Ovary (tissue), 9 donors: ENCODE results near the gene PRR18. TPM values are rescaled to one million over a fixed set of nuclear protein-coding genes. Genes with fewer than 3 reads are reported as not detected.

ENCODE experiments used
- DNase-seq, 5 donors: peaks; one replicate each; pipeline ENCODE4 v3.0.0-alpha.2; 2019 to 2020
- H3K27ac ChIP-seq, 2 donors: fragments of 200-600 bp; one replicate each; pipeline versions ENCODE4 v1.5.1 to v1.8.0; 2019 to 2022
- H3K27me3 ChIP-seq: fragments of 200-600 bp; one replicate; pipeline ENCODE4 v1.8.0; 2022
- H3K36me3 ChIP-seq: fragments of 200-600 bp; sonication (generic); one replicate; pipeline ENCODE4 v1.5.1; 2019
- H3K4me1 ChIP-seq: one replicate; pipeline ENCODE4 v1.8.1; 2013; ENCODE audit warnings: mild to moderate bottlenecking, moderate library complexity; ENCODE audit not compliant: insufficient read depth
- H3K4me3 ChIP-seq: fragments of 200-600 bp; sonication (generic); one replicate; pipeline ENCODE4 v1.5.1; 2017
- H3K9me3 ChIP-seq, 2 donors: fragments of 200-600 bp in 1 of 2; sonication (generic) in 1 of 2; one replicate each; pipeline versions ENCODE4 v1.5.1 to v1.8.1; 2013 to 2019; ENCODE audit warnings: mild to moderate bottlenecking in 1 of 2, moderate library complexity in 1 of 2
- EP300 ChIP-seq: sonication (generic); formaldehyde crosslinking; IDR thresholded peaks from one replicate; pipeline ENCODE4 v1.6.1; 2017; ENCODE audit warnings: antibody characterized with exemption
- POLR2A ChIP-seq: fragments of 450-650 bp; IDR thresholded peaks from one replicate; pipeline ENCODE4 v1.6.1; 2017; ENCODE audit warnings: antibody characterized with exemption, mild to moderate bottlenecking, moderate library complexity
- WGBS, 3 donors: extraction: QIAGEN DNeasy Blood & Tissue Kit in 1 of 3; methylation state at CpG; one replicate each; pipeline versions ENCODE4 v1.1.5 to v1.1.7; 2013 to 2017; 5-methylcytosine and 5-hydroxymethylcytosine counted together
- intact Hi-C, 4 donors: fragments of 100-400 bp; cut with DNase I; formaldehyde crosslinking; loops; one replicate each; pipeline versions ENCODE4 v1.11.0 to v1.15.1; 2022 to 2023
- polyA plus RNA-seq, 2 donors: library from polyadenylated mRNA; stranded (reverse); fragments of 200-250 nt in 1 of 2; fragments of 350-450 nt in 1 of 2; fragmentation: Illumina TruSeq in 1 of 2; extraction: RNeasy Lipid Tissue Mini Kit (QIAGEN cat#74804) in 1 of 2; gene quantifications; one replicate each; pipeline ENCODE4 v1.2.3, GENCODE V29; 2013 to 2014
- total RNA-seq, 7 donors: library from RNA; depleted of rRNA in 2 of 7; stranded (reverse); fragments of >200 nt in 2 of 7; fragmentation: NEBNext Ultra II Directional in 3 of 7; extraction: Animal tissue kit (Norgen Biotek cat#: 25700) in 3 of 7; gene quantifications; one replicate each; pipeline versions ENCODE4 v1.1.0 to v1.2.4, GENCODE V29; 2016 to 2023
- TF ChIP-seq, protein P1 (sequence below), 3 donors: fragments of 450-650 bp in 2 of 3; fragments of 200-600 bp in 1 of 3; IDR thresholded peaks; one replicate each; pipeline versions ENCODE4 v1.5.1 to v1.8.0; 2016 to 2022; ENCODE audit warnings: antibody characterized with exemption in 3 of 3, mild to moderate bottlenecking in 1 of 3
- donor health status: DM: no; HTN: no; CAD: no; lungs with moderate emphysema.
- donor health status: DM: no; HTN: no; CAD: no.
- donor health status: Bipolar disorder and iron deficiency.
- donor health status: DM: yes; HTN: yes; CAD: no.
- donor health status: DM: no; HTN: no; CAD: no.
- donor health status: DM: yes; HTN: yes; CAD: no.

The PRR18 gene
- total and polyA plus RNA-seq, 9 donors, result 0.05 to 5.1 (median 0.25) TPM; not detected in 5

GRCh38 chr6:166277892-166278578 is 30.2 kb downstream of the PRR18 start:
- Histone ChIP-seq H3K4me3 (no peak overlapping the region), H3K9me3 (no peaks in the 10 kb centered on the region), H3K27me3 (no peaks in the 10 kb centered on the region), H3K27ac (no peak overlapping the region), H3K36me3 (no peaks in the 10 kb centered on the region), H3K4me1 (no peaks in the 10 kb centered on the region)
- no peak for TF ChIP-seq EP300
- no peak for TF ChIP-seq POLR2A
- TF ChIP-seq, protein P1, sequence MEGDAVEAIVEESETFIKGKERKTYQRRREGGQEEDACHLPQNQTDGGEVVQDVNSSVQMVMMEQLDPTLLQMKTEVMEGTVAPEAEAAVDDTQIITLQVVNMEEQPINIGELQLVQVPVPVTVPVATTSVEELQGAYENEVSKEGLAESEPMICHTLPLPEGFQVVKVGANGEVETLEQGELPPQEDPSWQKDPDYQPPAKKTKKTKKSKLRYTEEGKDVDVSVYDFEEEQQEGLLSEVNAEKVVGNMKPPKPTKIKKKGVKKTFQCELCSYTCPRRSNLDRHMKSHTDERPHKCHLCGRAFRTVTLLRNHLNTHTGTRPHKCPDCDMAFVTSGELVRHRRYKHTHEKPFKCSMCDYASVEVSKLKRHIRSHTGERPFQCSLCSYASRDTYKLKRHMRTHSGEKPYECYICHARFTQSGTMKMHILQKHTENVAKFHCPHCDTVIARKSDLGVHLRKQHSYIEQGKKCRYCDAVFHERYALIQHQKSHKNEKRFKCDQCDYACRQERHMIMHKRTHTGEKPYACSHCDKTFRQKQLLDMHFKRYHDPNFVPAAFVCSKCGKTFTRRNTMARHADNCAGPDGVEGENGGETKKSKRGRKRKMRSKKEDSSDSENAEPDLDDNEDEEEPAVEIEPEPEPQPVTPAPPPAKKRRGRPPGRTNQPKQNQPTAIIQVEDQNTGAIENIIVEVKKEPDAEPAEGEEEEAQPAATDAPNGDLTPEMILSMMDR (IDR thresholded peaks at IDR 0.05), result no peak
- no peak for DNase-seq
- intact Hi-C loops, result loop anchor here in 3 of 4 donors (5.0 to 10.0 kb wide), 2 partner anchors 124 to 127 kb away; no protein-coding TSS in a partner anchor
- 81 to 92% (median 91%) methylated on average over 11 of the region's 11 CpGs for WGBS, 3 donors

DNA sequence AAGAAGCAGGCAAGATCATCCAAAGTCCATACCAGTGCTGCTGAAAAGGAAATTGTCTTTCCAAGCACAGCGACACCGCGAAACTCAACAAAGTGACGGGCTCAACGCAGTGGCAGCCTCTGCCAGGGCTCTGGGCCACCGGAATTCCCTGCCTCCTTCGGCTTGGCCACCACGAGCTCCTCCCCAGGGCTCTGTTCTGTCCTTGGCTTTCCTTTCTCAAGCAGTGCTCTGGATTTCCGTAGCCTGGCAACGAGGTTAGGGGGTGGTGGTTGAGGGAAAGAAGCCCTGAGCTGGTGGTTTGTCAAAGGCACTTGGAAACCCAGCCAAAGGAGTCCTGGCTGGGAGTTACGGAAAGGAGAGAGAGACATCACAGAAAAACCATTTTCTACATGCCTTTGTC is 31.2 kb downstream of the PRR18 start:
- no peaks in the 10 kb centered on the region for H3K27me3 ChIP-seq
- TF ChIP-seq, protein P1 (IDR thresholded peaks at IDR 0.05), result no peak
- TF ChIP-seq POLR2A (no peak), EP300 (no peak)
- intact Hi-C loops, result loop anchor here in 3 of 4 donors (5.0 to 10.0 kb wide), 2 partner anchors 125 to 128 kb away; no protein-coding TSS in a partner anchor
- no peaks in the 10 kb centered on the region for H3K4me1 ChIP-seq
- no peak overlapping the region for H3K4me3 ChIP-seq
- WGBS, 3 donors, result 37 to 49% (median 45%) methylated on average over 11 of the region's 11 CpGs
- DNase-seq, result no peak
- no peak overlapping the region for H3K27ac ChIP-seq
- no peaks in the 10 kb centered on the region for H3K36me3 ChIP-seq
- H3K9me3 ChIP-seq, result no peaks in the 10 kb centered on the region

DNA sequence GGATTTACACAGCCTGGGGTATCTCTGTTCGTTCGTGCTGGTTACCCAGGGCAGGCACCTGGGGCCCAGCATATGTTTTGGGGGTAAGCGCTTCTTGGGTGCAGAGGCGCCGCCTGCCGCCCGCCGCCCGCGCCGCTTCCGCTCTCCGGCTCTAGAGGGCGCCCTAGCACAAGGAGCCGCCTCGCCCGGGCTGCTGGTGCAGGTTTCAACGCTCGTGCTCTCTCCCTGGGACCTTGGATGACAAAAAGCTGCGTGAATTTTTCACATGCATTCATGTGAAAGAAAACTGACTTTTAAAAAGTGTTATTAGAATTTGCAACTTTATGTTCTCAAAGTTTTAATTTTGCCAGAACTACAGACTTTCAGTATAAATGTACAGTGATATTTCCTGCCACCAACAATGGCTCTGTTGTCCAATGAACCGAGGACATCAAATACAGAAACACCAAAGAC is 32.5 kb downstream of the PRR18 start:
- Histone ChIP-seq H3K36me3 (no peaks in the 10 kb centered on the region), H3K27ac (no peak overlapping the region), H3K4me3 (no peak overlapping the region), H3K4me1 (no peaks in the 10 kb centered on the region), H3K9me3 (no peaks in the 10 kb centered on the region), H3K27me3 (no peaks in the 10 kb centered on the region)
- WGBS, 3 donors, result 2 to 5% (median 2%) methylated on average over 21 of the region's 21 CpGs
- TF ChIP-seq, protein P1 (IDR thresholded peaks at IDR 0.05), result peak; percentile 48 to 50 (median 50)
- TF ChIP-seq EP300 (no peak), POLR2A (no peak)
- intact Hi-C loops, result loop anchor here in 3 of 4 donors (5.0 to 10.0 kb wide), 2 partner anchors 127 to 129 kb away; no protein-coding TSS in a partner anchor
- peak; percentile 21 to 71 (median 39) for DNase-seq

DNA sequence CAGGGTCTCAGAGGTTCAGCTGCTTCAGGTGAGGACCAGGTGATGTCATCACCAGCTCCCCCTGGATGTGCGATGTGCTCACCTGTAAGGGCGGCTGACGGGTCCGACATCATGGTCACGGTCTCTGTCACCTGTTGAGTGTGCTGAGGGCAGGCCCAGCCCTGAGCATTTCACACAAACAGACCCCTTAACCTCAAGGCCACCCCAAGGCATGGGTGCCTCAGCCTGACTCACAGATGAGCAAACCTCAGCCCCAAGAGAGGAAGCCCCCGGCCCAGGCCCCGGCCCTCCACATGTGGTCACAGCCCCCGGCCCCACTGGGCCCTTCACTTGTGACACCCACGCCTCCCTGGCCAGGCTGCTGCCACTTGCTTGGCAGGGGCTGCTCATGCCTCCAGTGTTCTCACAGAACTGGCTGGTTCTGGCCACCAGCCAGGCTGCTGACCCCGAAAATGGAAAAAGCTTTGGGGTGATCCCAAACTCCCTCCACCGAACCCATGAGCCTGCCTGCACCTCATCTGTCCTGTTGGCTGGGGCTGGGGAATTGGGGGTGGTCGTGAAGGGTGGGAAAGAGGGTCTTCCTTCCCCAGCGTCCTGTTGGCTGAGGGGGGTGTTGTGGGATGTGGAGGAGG is 33.3 kb downstream of the PRR18 start:
- TF ChIP-seq, protein P1 (IDR thresholded peaks at IDR 0.05), result no peak
- TF ChIP-seq POLR2A (no peak), EP300 (no peak)
- Histone ChIP-seq H3K4me1 (no peaks in the 10 kb centered on the region), H3K27ac (no peak overlapping the region), H3K9me3 (no peaks in the 10 kb centered on the region), H3K4me3 (no peak overlapping the region), H3K36me3 (no peaks in the 10 kb centered on the region), H3K27me3 (no peaks in the 10 kb centered on the region)
- 61 to 68% (median 64%) methylated on average over 12 to 13 of the region's 13 CpGs for WGBS, 3 donors
- intact Hi-C loops, result loop anchor here (5.0 to 10.0 kb wide), 3 partner anchors 127 to 132 kb away; no protein-coding TSS in a partner anchor
- DNase-seq, result no peak
